Activated CD4-positive, alpha-beta T cell treated with anti-CD3 and anti-CD28 coated beads, Interleukin-2, amount 50 U/mL, for 16 hours (primary cell): Measurements from ENCODE around the gene RAB38.

Experiments used
- DNase-seq: peaks from one replicate; pipeline ENCODE4 v3.0.0-alpha.2; 2020

RAB38 gene

GRCh38 chr11:88169471-88169870 is 5.8 kb downstream of the RAB38 start:
- DNase-seq: no peak

GRCh38 chr11:88167853-88168252 is 7.4 kb downstream of the RAB38 start:
- DNase-seq: no peak

GRCh38 chr11:88164806-88165585 is 10.2 kb downstream of the RAB38 start:
- no peak for DNase-seq

GRCh38 chr11:88164320-88164719 is 10.9 kb downstream of the RAB38 start:
- no peak for DNase-seq

- DNase-seq: no peak
Observed at GRCh38 chr11:88158081-88158480, 17.2 kb downstream of the RAB38 start.

- no peak for DNase-seq
Observed at GRCh38 chr11:88157370-88157769, 17.9 kb downstream of the RAB38 start.

- DNase-seq: no peak
Observed at GRCh38 chr11:88152381-88152780, 22.9 kb downstream of the RAB38 start.

GRCh38 chr11:88151709-88152265 is 23.5 kb downstream of the RAB38 start:
- no peak for DNase-seq

GRCh38 chr11:88146106-88146505 is 29.1 kb downstream of the RAB38 start:
- DNase-seq: no peak

- no peak for DNase-seq
Observed at GRCh38 chr11:88139865-88140264, 35.4 kb downstream of the RAB38 start.

GRCh38 chr11:88131764-88132470 is 43.3 kb downstream of the RAB38 start:
- no peak for DNase-seq

- DNase-seq: no peak
Observed at GRCh38 chr11:88122956-88123355, 52.3 kb downstream of the RAB38 start.

GRCh38 chr11:88119561-88119960 is 55.7 kb downstream of the RAB38 start:
- no peak for DNase-seq

- no peak for DNase-seq
Observed at GRCh38 chr11:88117281-88117858, 57.9 kb downstream of the RAB38 start.

GRCh38 chr11:88115828-88116755 is 59.2 kb downstream of the RAB38 start:
- DNase-seq: no peak

GRCh38 chr11:88114486-88115045 is 60.7 kb downstream of the RAB38 start:
- DNase-seq: no peak

- DNase-seq: no peak
Observed at GRCh38 chr11:88106666-88107065, 68.6 kb downstream of the RAB38 start.

GRCh38 chr11:88105951-88106350 is 69.3 kb downstream of the RAB38 start:
- DNase-seq: no peak

GRCh38 chr11:88105526-88105925 is 69.7 kb downstream of the RAB38 start:
- DNase-seq: no peak

- no peak for DNase-seq
Observed at GRCh38 chr11:88104408-88104807, 70.8 kb downstream of the RAB38 start.

GRCh38 chr11:88103337-88104206 is 71.7 kb downstream of the RAB38 start:
- peak; percentile 67 for DNase-seq
